Fibroblast of pulmonary artery (primary cell): ENCODE measurements around the gene RNF186.

Experiments used
- DNase-seq: peaks from one replicate; pipeline ENCODE4 v3.0.0-alpha.2; 2010; ENCODE audit warnings: low read depth
- H3K4me3 ChIP-seq: replicated peaks from 2 replicates; pipeline ENCODE4 v1.5.1; 2011; ENCODE audit warnings: low read depth, mild to moderate bottlenecking, control low read depth, low read length, moderate library complexity
- CTCF ChIP-seq: IDR thresholded peaks from 2 replicates; pipeline ENCODE4 v1.5.1; 2011; ENCODE audit warnings: mild to moderate bottlenecking, control low read depth, low read length, inconsistent platforms; ENCODE audit errors: missing control alignments

RNF186 gene

GRCh38 chr1:19764848-19765247 lies 50.2 kb downstream of the RNF186 start:
- no peak for DNase-seq
- no peak for TF ChIP-seq CTCF

More at GRCh38 chr1:19764848-19765247, 50.2 kb downstream of the RNF186 start:
- no peak overlapping the region for H3K4me3 ChIP-seq
